Esophagus muscularis mucosa (tissue), 4 donors: ENCODE results near the gene KRTAP3-1. TPM values are rescaled to one million over a fixed set of nuclear protein-coding genes. Genes with fewer than 3 reads are reported as not detected.

Experiments
- DNase-seq: peaks from one replicate; pipeline ENCODE4 v3.0.0-alpha.2; 2017; ENCODE audit errors: extremely low spot score
- H3K27ac ChIP-seq, 4 donors: fragments of 200-600 bp; sonication (generic); replicated peaks in 1 of 4; 1 replicate in 3 of 4; 2 replicates in 1 of 4; pipeline ENCODE4 v1.5.1; 2016 to 2019; ENCODE audit warnings: mild to moderate bottlenecking in 1 of 4
- H3K27me3 ChIP-seq, 4 donors: fragments of 200-600 bp; sonication (generic); one replicate each; pipeline versions ENCODE4 v1.5.1 to v1.6.0; 2016 to 2019
- H3K36me3 ChIP-seq, 4 donors: fragments of 200-600 bp; sonication (generic); one replicate each; pipeline ENCODE4 v1.5.1; 2016 to 2019
- H3K4me1 ChIP-seq, 4 donors: fragments of 200-600 bp; sonication (generic); one replicate each; pipeline ENCODE4 v1.5.1; 2016 to 2019
- H3K4me3 ChIP-seq, 4 donors: fragments of 200-600 bp; sonication (generic); 1 replicate in 2 of 4; 2 replicates in 2 of 4; pipeline ENCODE4 v1.5.1; 2016 to 2019; ENCODE audit warnings: mild to moderate bottlenecking in 4 of 4, moderate library complexity in 1 of 4
- H3K9me3 ChIP-seq, 4 donors: fragments of 200-600 bp; sonication (generic); 1 replicate in 3 of 4; 2 replicates in 1 of 4; pipeline ENCODE4 v1.5.1; 2016 to 2019
- CTCF ChIP-seq, 3 experiments: fragments of 200-600 bp in 2 of 3; fragments of 450-650 bp in 1 of 3; sonication (generic) in 2 of 3; IDR thresholded peaks; one replicate each; pipeline ENCODE4 v1.5.1; 2017 to 2019; ENCODE audit warnings: antibody characterized with exemption in 3 of 3, mild to moderate bottlenecking in 2 of 3, moderate library complexity in 1 of 3
- EP300 ChIP-seq: sonication (generic); formaldehyde crosslinking; IDR thresholded peaks from one replicate; pipeline ENCODE4 v1.6.1; 2017; ENCODE audit warnings: antibody characterized with exemption
- POLR2A ChIP-seq: fragments of 450-650 bp; IDR thresholded peaks from one replicate; pipeline ENCODE4 v1.6.1; 2017; ENCODE audit warnings: antibody characterized with exemption, moderate library complexity, mild to moderate bottlenecking, low read depth
- POLR2AphosphoS5 ChIP-seq, 2 donors: sonication (generic); formaldehyde crosslinking; IDR thresholded peaks; one replicate each; pipeline ENCODE4 v1.6.1; 2017; ENCODE audit warnings: antibody characterized with exemption in 2 of 2
- WGBS: methylation state at CpG from one replicate; pipeline ENCODE4 v1.1.5; 2018; 5-methylcytosine and 5-hydroxymethylcytosine counted together
- intact Hi-C: fragments of 100-400 bp; cut with DNase I; formaldehyde crosslinking; loops from one replicate; pipeline ENCODE4 v1.15.1; 2023
- small RNA-seq, 3 donors: library from RNA; depleted of rRNA; stranded (forward); fragments of <200 nt; gene quantifications; one replicate each; pipeline ENCODE3, GENCODE V24; 2016
- total RNA-seq, 4 donors: library from RNA; depleted of rRNA; stranded (reverse); fragments of >200 nt; gene quantifications; one replicate each; pipeline versions ENCODE4 v1.1.0 to v1.2.1, GENCODE V29; 2016

Gene KRTAP3-1
- total RNA-seq, 4 donors from 2014 or later = not detected

- Histone ChIP-seq H3K27ac (no peak overlapping the region), H3K9me3 (no peaks in the 10 kb centered on the region), H3K4me1 (no peaks in the 10 kb centered on the region), H3K4me3 (no peak overlapping the region), H3K36me3 (no peaks in the 10 kb centered on the region), H3K27me3 (peaks cover 0 to 9% (median 0%) of the 10 kb centered on the region in 4 donors)
- intact Hi-C loops = no loop called here
- no peak for DNase-seq
- 45% methylated on average over 1 of the region's 1 CpG for WGBS
- TF ChIP-seq POLR2A (no peak), EP300 (no peak), CTCF (IDR thresholded peaks at IDR 0.05) (peak; percentile 21 to 58 (median 43))
Measured at GRCh38 chr17:40963838-40964237, 45.1 kb downstream of the KRTAP3-1 start.

GRCh38 chr17:40962059-40962561 is 46.8 kb downstream of the KRTAP3-1 start:
- H3K27me3 ChIP-seq = peaks cover 0 to 9% (median 0%) of the 10 kb centered on the region in 4 donors
- 92% methylated on average over 4 of the region's 4 CpGs for WGBS
- no peak overlapping the region for H3K27ac ChIP-seq
- no peaks in the 10 kb centered on the region for H3K9me3 ChIP-seq
- H3K4me3 ChIP-seq = no peak overlapping the region
- no peak for DNase-seq
- TF ChIP-seq POLR2A (no peak), EP300 (no peak), POLR2AphosphoS5 (IDR thresholded peaks at IDR 0.05) (no peak), CTCF (IDR thresholded peaks at IDR 0.05) (no peak)
- no peaks in the 10 kb centered on the region for H3K4me1 ChIP-seq
- H3K36me3 ChIP-seq = no peaks in the 10 kb centered on the region
- intact Hi-C loops = no loop called here

- no peak overlapping the region for H3K27ac ChIP-seq
- intact Hi-C loops = no loop called here
- TF ChIP-seq CTCF (IDR thresholded peaks at IDR 0.05) (no peak), POLR2AphosphoS5 (IDR thresholded peaks at IDR 0.05) (no peak), EP300 (no peak), POLR2A (no peak)
- no peaks in the 10 kb centered on the region for H3K9me3 ChIP-seq
- H3K4me1 ChIP-seq = no peaks in the 10 kb centered on the region
- H3K27me3 ChIP-seq = peaks cover 0 to 9% (median 0%) of the 10 kb centered on the region in 4 donors
- H3K36me3 ChIP-seq = no peaks in the 10 kb centered on the region
- H3K4me3 ChIP-seq = no peak overlapping the region
- WGBS = 79% methylated on average over 1 of the region's 1 CpG
- DNase-seq = no peak
Measured at GRCh38 chr17:40961591-40961990, 47.3 kb downstream of the KRTAP3-1 start.

- Histone ChIP-seq H3K27me3 (peaks cover 0 to 9% (median 0%) of the 10 kb centered on the region in 4 donors), H3K9me3 (no peaks in the 10 kb centered on the region), H3K4me3 (no peak overlapping the region), H3K27ac (no peak overlapping the region), H3K4me1 (no peaks in the 10 kb centered on the region), H3K36me3 (no peaks in the 10 kb centered on the region)
- intact Hi-C loops = no loop called here
- WGBS = 72% methylated on average over 10 of the region's 10 CpGs
- DNase-seq = no peak
- TF ChIP-seq CTCF (IDR thresholded peaks at IDR 0.05) (no peak), EP300 (no peak), POLR2AphosphoS5 (IDR thresholded peaks at IDR 0.05) (no peak), POLR2A (no peak)
Measured at GRCh38 chr17:40960144-40960543, 48.8 kb downstream of the KRTAP3-1 start.

Small RNAs within 50 kb of the gene (small RNA-seq; reads per million reads assigned to genes)
- gene KRTAP3-4P = 0 reads per million in 3 donors

Other genes starting within 250 kb of the KRTAP3-1 start
- not detected for gene KRT26, start 236.9 kb downstream of the KRTAP3-1 start, total RNA-seq
- gene KRT27, start 226.6 kb downstream of the KRTAP3-1 start, total RNA-seq = not detected
- gene KRT28, start 209.2 kb downstream of the KRTAP3-1 start, total RNA-seq = not detected
- gene KRT10, start 186.5 kb downstream of the KRTAP3-1 start, total RNA-seq = 10 to 100 TPM in 3 of 4 donors, 1 to 10 TPM in 1; 9.9 to 15.7 (median 10.7) TPM
- gene KRT12, start 141.9 kb downstream of the KRTAP3-1 start, total RNA-seq = not detected
- under 1 TPM in 1 of 4 donors, not detected in 3; 0.52 TPM for gene KRT20, start 123.9 kb downstream of the KRTAP3-1 start, total RNA-seq
- under 1 TPM in 1 of 4 donors, not detected in 3; 0.50 TPM for gene KRT23, start 71.5 kb downstream of the KRTAP3-1 start, total RNA-seq
- gene KRT39, start 42.2 kb downstream of the KRTAP3-1 start, total RNA-seq = not detected
- gene KRT40, start 24.8 kb downstream of the KRTAP3-1 start, total RNA-seq = not detected
- gene KRTAP3-3, start 15.0 kb downstream of the KRTAP3-1 start, total RNA-seq = not detected
- gene KRTAP3-2, start 9.2 kb downstream of the KRTAP3-1 start, total RNA-seq = not detected
- not detected for gene KRTAP1-5, start 18.1 kb upstream of the KRTAP3-1 start, total RNA-seq
- gene KRTAP1-4, start 21.1 kb upstream of the KRTAP3-1 start, total RNA-seq = not detected
- gene KRTAP1-3, start 25.7 kb upstream of the KRTAP3-1 start, total RNA-seq = not detected
- gene KRTAP1-1, start 32.3 kb upstream of the KRTAP3-1 start, total RNA-seq = not detected
- gene KRTAP2-1, start 38.2 kb upstream of the KRTAP3-1 start, total RNA-seq = not detected
- not detected for gene KRTAP2-2, start 46.1 kb upstream of the KRTAP3-1 start, total RNA-seq
- not detected for gene KRTAP2-3, start 51.0 kb upstream of the KRTAP3-1 start, total RNA-seq
- not detected for gene KRTAP2-4, start 56.8 kb upstream of the KRTAP3-1 start, total RNA-seq
- not detected for gene KRTAP4-7, start 75.0 kb upstream of the KRTAP3-1 start, total RNA-seq
- gene KRTAP4-8, start 89.0 kb upstream of the KRTAP3-1 start, total RNA-seq = not detected
- gene KRTAP4-16, start 93.1 kb upstream of the KRTAP3-1 start, total RNA-seq = not detected
- not detected for gene KRTAP4-9, start 96.3 kb upstream of the KRTAP3-1 start, total RNA-seq
- not detected for gene KRTAP4-11, start 109.2 kb upstream of the KRTAP3-1 start, total RNA-seq
- not detected for gene KRTAP4-12, start 115.1 kb upstream of the KRTAP3-1 start, total RNA-seq
- not detected for gene KRTAP4-6, start 131.4 kb upstream of the KRTAP3-1 start, total RNA-seq
- not detected for gene KRTAP4-5, start 140.7 kb upstream of the KRTAP3-1 start, total RNA-seq
- gene KRTAP4-4, start 151.6 kb upstream of the KRTAP3-1 start, total RNA-seq = not detected
- gene KRTAP4-3, start 159.1 kb upstream of the KRTAP3-1 start, total RNA-seq = not detected
- not detected for gene KRTAP4-2, start 169.1 kb upstream of the KRTAP3-1 start, total RNA-seq
- gene KRTAP4-1, start 175.8 kb upstream of the KRTAP3-1 start, total RNA-seq = not detected
- gene KRTAP9-1, start 180.8 kb upstream of the KRTAP3-1 start, total RNA-seq = not detected
- gene KRTAP9-2, start 217.5 kb upstream of the KRTAP3-1 start, total RNA-seq = not detected
- gene KRTAP9-3, start 223.3 kb upstream of the KRTAP3-1 start, total RNA-seq = not detected
- not detected for gene KRTAP9-8, start 228.9 kb upstream of the KRTAP3-1 start, total RNA-seq
- not detected for gene KRTAP9-4, start 240.6 kb upstream of the KRTAP3-1 start, total RNA-seq
- gene KRTAP9-9, start 246.3 kb upstream of the KRTAP3-1 start, total RNA-seq = not detected